Endodermal cell (in vitro differentiated cells): ENCODE measurements around the gene SMAD2. TPM values are rescaled to one million over a fixed set of nuclear protein-coding genes. Genes with fewer than 3 reads are reported as not detected.
A peak's percentile ranks its signal among the peaks of the same experiment; 100 is the strongest.

Experiments
- DNase-seq: peaks from one replicate; pipeline ENCODE4 v3.0.0-alpha.2; 2017
- H3K27ac ChIP-seq: 2 replicates; pipeline ENCODE4 v1.5.1; 2013; ENCODE audit warnings: mild to moderate bottlenecking, low read depth, low read length, moderate library complexity
- H3K27me3 ChIP-seq: 2 replicates; pipeline ENCODE4 v1.6.1; 2013; ENCODE audit warnings: mild to moderate bottlenecking, low read length, moderate library complexity; ENCODE audit not compliant: insufficient read depth, control insufficient read depth, poor library complexity, severe bottlenecking
- H3K36me3 ChIP-seq: 2 replicates; pipeline ENCODE4 v1.7.0; 2013; ENCODE audit warnings: mild to moderate bottlenecking, low read length, moderate library complexity; ENCODE audit not compliant: control insufficient read depth, insufficient read depth
- H3K4me1 ChIP-seq: one replicate; pipeline ENCODE4 v1.7.0; 2013; ENCODE audit warnings: low read length; ENCODE audit not compliant: control insufficient read depth, insufficient read depth
- H3K4me3 ChIP-seq: 2 replicates; pipeline ENCODE4 v1.5.1; 2013; ENCODE audit warnings: mild to moderate bottlenecking, low read length, moderate library complexity
- H3K9ac ChIP-seq: 2 replicates; pipeline ENCODE4 v1.6.1; 2013; ENCODE audit warnings: mild to moderate bottlenecking, low read length, moderate library complexity; ENCODE audit not compliant: poor library complexity, severe bottlenecking; ENCODE audit errors: extremely low read depth
- H3K9me3 ChIP-seq: 2 replicates; pipeline ENCODE4 v1.6.1; 2013; ENCODE audit warnings: mild to moderate bottlenecking, low read length, moderate library complexity; ENCODE audit not compliant: control insufficient read depth
- H3K27ac Mint-ChIP-seq: 2 replicates; pipeline ENCODE4 v1.8.0; 2020; ENCODE audit warnings: mixed read lengths
- H3K27me3 Mint-ChIP-seq: 2 replicates; pipeline ENCODE4 v1.8.0; 2021; ENCODE audit warnings: mild to moderate bottlenecking, mixed read lengths; ENCODE audit not compliant: insufficient read depth
- H3K36me3 Mint-ChIP-seq: 2 replicates; pipeline ENCODE4 v1.8.0; 2020; ENCODE audit warnings: low read depth, mixed read lengths
- H3K4me1 Mint-ChIP-seq: 2 replicates; pipeline ENCODE4 v1.8.0; 2020; ENCODE audit warnings: mixed read lengths
- H3K4me3 Mint-ChIP-seq: 2 replicates; pipeline ENCODE4 v1.8.0; 2020; ENCODE audit warnings: mild to moderate bottlenecking, moderate library complexity, mixed read lengths
- H3K9me3 Mint-ChIP-seq: 2 replicates; pipeline ENCODE4 v1.8.0; 2020; ENCODE audit warnings: mild to moderate bottlenecking, mixed read lengths
- WGBS, 2 experiments: methylation state at CpG; one replicate each; pipeline versions ENCODE4 v1.1.5 to v1.1.7; 2013; ENCODE audit warnings: missing lambda C conversion rate in 2 of 2, mixed read lengths in 1 of 2; ENCODE audit not compliant: insufficient coverage in 1 of 2, insufficient read length in 1 of 2; 5-methylcytosine and 5-hydroxymethylcytosine counted together
- total RNA-seq, 2 donors: library from RNA; stranded (reverse); fragmentation: NEBNext Ultra II Directional in 1 of 2; extraction: Animal tissue kit (Norgen Biotek cat#: 25700) in 1 of 2; gene quantifications; 2 replicates in 1 of 2; 3 replicates in 1 of 2; pipeline ENCODE4 v1.2.1, GENCODE V29; 2021
- TF ChIP-seq, protein P1 (sequence below): fragments of 200-600 bp; sonication (generic); conservative IDR thresholded peaks from 2 replicates; pipeline ENCODE4 v1.5.0; 2021; ENCODE audit warnings: antibody characterized with exemption, mild to moderate bottlenecking

SMAD2 gene
- total RNA-seq, 2 donors from 2014 or later: 156 to 189 TPM

DNA sequence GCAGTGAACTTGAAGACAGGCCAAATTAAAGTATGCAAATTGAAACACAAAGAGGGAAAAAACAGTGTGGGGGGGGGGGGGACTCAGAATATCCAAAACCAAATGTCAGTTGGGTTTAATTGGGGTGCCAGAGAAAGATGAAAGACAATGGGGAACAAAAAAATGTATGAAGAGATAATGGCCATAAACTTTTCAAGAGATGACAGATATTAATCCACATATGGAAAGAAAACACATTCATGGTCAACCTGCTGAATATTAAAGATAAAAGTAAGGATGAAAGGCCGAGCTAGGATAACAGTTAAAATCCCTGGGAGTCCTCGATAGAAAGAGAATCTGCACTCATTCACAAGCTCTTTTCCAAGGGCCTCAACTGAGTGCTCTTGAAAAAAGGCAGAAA is 26.6 kb downstream of the SMAD2 start:
- Histone ChIP-seq H3K9me3 (peaks cover 33% of the 10 kb centered on the region), H3K9ac (no peak overlapping the region), H3K4me3 (peak overlapping the region; percentile 29), H3K27me3 (no peaks in the 10 kb centered on the region), H3K36me3 (peaks cover 51% of the 10 kb centered on the region), H3K27ac (no peak overlapping the region), H3K4me1 (no peaks in the 10 kb centered on the region)
- Mint-ChIP-seq H3K27ac (peak overlapping the region; percentile 13), H3K36me3 (peaks cover 33% of the 10 kb centered on the region), H3K4me1 (peaks cover 58% of the 10 kb centered on the region), H3K4me3 (no peak overlapping the region), H3K27me3 (no peaks in the 10 kb centered on the region), H3K9me3 (peaks cover 18% of the 10 kb centered on the region)
- WGBS, 2 experiments: 98 to 100% methylated on average over 2 of the region's 2 CpGs
- DNase-seq: no peak
- TF ChIP-seq, protein P1, sequence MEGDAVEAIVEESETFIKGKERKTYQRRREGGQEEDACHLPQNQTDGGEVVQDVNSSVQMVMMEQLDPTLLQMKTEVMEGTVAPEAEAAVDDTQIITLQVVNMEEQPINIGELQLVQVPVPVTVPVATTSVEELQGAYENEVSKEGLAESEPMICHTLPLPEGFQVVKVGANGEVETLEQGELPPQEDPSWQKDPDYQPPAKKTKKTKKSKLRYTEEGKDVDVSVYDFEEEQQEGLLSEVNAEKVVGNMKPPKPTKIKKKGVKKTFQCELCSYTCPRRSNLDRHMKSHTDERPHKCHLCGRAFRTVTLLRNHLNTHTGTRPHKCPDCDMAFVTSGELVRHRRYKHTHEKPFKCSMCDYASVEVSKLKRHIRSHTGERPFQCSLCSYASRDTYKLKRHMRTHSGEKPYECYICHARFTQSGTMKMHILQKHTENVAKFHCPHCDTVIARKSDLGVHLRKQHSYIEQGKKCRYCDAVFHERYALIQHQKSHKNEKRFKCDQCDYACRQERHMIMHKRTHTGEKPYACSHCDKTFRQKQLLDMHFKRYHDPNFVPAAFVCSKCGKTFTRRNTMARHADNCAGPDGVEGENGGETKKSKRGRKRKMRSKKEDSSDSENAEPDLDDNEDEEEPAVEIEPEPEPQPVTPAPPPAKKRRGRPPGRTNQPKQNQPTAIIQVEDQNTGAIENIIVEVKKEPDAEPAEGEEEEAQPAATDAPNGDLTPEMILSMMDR: no peak

DNA sequence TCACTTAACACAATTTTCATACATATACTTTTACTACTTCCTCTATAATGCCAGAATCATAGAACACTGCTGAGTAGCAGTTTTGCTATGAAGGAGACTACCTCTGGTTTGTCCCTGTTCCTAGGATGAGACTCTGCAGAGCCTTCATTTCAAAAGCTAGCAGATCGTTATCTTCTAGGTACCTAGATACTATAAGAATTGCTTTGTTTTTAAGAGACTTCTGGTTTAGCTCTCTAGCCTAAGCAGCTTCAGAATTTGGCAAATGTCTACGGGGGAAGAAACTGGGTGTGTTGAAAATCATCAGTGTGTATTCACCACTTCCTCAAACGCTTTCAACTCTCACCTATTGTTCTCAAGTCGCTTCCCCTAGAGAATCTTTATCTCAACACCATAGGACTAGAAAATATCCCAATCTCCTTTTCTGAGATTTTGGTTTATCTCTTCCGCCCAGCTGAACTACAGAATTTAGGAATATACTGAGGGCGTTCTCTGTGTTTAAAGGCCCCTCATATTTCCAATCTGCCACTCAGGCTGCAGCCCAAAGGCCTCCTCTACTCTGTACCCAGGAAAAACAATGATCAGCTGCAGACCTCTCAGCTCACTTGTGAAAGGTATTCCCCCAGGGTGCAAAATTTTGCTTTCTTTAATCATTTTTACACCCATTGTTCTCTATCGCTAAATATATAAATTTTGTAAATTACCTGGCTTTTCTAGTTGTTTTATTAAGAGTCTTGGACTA is 28.7 kb downstream of the SMAD2 start:
- WGBS, 2 experiments: 25 to 43% methylated on average over 3 to 6 of the region's 7 CpGs
- Histone ChIP-seq H3K27me3 (no peaks in the 10 kb centered on the region), H3K9ac (peak overlapping the region; percentile 22), H3K27ac (no peak overlapping the region), H3K4me3 (peak overlapping the region; percentile 72), H3K4me1 (peaks cover 10% of the 10 kb centered on the region), H3K36me3 (peaks cover 49% of the 10 kb centered on the region), H3K9me3 (peaks cover 18% of the 10 kb centered on the region)
- TF ChIP-seq, protein P1: no peak
- peak overlapping the region; percentile 82 for H3K27ac Mint-ChIP-seq
- peaks cover 17% of the 10 kb centered on the region for H3K36me3 Mint-ChIP-seq
- H3K4me1 Mint-ChIP-seq: peaks cover 73% of the 10 kb centered on the region
- peak overlapping the region; percentile 4 for H3K4me3 Mint-ChIP-seq
- H3K9me3 Mint-ChIP-seq: peaks cover 11% of the 10 kb centered on the region
- no peaks in the 10 kb centered on the region for H3K27me3 Mint-ChIP-seq
- no peak for DNase-seq

DNA sequence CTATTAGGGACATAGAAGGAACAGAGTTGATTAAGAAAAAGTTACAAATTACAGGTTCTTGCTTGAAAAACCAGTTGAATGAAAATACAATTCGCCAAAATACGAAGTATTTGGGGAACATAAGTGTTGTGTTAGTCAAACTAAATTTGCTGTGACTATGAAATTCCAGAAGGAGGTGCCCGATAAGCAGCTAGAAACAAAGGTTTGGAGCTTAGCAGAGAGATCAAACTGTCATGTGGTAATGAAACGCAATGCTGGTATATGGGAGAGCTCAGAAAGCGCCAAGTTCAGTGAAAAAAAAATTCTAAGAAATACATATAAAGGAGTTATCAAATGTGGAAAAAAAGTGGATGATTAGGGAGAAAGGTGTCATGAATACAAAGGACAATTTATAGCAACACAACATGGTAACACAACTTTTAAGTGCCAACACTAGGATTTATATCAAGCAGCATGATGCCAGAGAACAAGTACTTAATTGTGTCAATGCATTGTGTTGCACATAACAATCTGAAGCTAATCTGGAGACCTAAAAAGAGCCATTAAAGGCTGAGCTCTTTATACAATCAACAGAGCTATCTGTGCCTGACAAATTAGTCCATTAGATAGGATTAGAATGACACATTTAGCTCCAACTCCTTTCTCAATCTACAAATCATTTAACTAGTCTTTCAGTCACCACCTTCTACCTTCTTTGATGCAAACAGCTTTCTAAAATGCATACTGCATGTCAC is 31.2 kb downstream of the SMAD2 start:
- Histone ChIP-seq H3K9ac (peak overlapping the region; percentile 22), H3K27ac (no peak overlapping the region), H3K27me3 (no peaks in the 10 kb centered on the region), H3K36me3 (peaks cover 49% of the 10 kb centered on the region), H3K4me1 (peaks cover 16% of the 10 kb centered on the region), H3K9me3 (no peaks in the 10 kb centered on the region), H3K4me3 (peak overlapping the region; percentile 66)
- WGBS, 2 experiments: 34 to 40% methylated on average over 4 to 5 of the region's 5 CpGs
- H3K27me3 Mint-ChIP-seq: no peaks in the 10 kb centered on the region
- H3K9me3 Mint-ChIP-seq: no peaks in the 10 kb centered on the region
- peaks cover 22% of the 10 kb centered on the region for H3K36me3 Mint-ChIP-seq
- peak overlapping the region; percentile 68 for H3K27ac Mint-ChIP-seq
- no peak for DNase-seq
- peaks cover 87% of the 10 kb centered on the region for H3K4me1 Mint-ChIP-seq
- H3K4me3 Mint-ChIP-seq: peak overlapping the region; percentile 2
- TF ChIP-seq, protein P1: peak; percentile 48
